Loucy (cell line): Measurements from ENCODE around the gene LONP2.

Source experiments
- H2AFZ ChIP-seq: fragments of 200-600 bp; sonication (generic); 2 replicates; pipeline ENCODE4 v1.6.0; 2016; ENCODE audit warnings: antibody characterized with exemption, mild to moderate bottlenecking, low read length, moderate library complexity
- H3F3A ChIP-seq: fragments of 200-600 bp; 2 replicates; pipeline ENCODE4 v1.6.0; 2016; ENCODE audit warnings: antibody characterized with exemption, low read depth, mild to moderate bottlenecking
- H3K27me3 ChIP-seq: fragments of 200-600 bp; sonication (generic); 2 replicates; pipeline ENCODE4 v1.6.1; 2014; ENCODE audit warnings: low read length, mild to moderate bottlenecking; ENCODE audit not compliant: insufficient read depth, poor library complexity, severe bottlenecking
- H3K36me3 ChIP-seq: fragments of 200-600 bp; sonication (generic); 2 replicates; pipeline ENCODE4 v1.6.1; 2016; ENCODE audit warnings: low read length; ENCODE audit not compliant: insufficient read depth
- H3K4me1 ChIP-seq: fragments of 200-600 bp; sonication (generic); 2 replicates; pipeline ENCODE4 v1.5.1; 2014; ENCODE audit warnings: low read length, mild to moderate bottlenecking; ENCODE audit not compliant: insufficient read depth, poor library complexity, severe bottlenecking
- H3K4me2 ChIP-seq: fragments of 200-600 bp; sonication (generic); 2 replicates; pipeline ENCODE4 v1.6.0; 2014; ENCODE audit warnings: antibody characterized with exemption, low read length, low read depth, mild to moderate bottlenecking; ENCODE audit not compliant: poor library complexity, severe bottlenecking
- H3K4me3 ChIP-seq: fragments of 200-600 bp; sonication (generic); 2 replicates; pipeline ENCODE4 v1.5.1; 2014; ENCODE audit warnings: low read length, mild to moderate bottlenecking, mixed read lengths; ENCODE audit not compliant: poor library complexity, severe bottlenecking
- H3K79me2 ChIP-seq: fragments of 200-600 bp; sonication (generic); 2 replicates; pipeline ENCODE4 v1.6.1; 2014; ENCODE audit warnings: low read length; ENCODE audit not compliant: insufficient read depth
- H3K9ac ChIP-seq: fragments of 200-600 bp; sonication (generic); 2 replicates; pipeline ENCODE4 v1.6.0; 2014; ENCODE audit warnings: mild to moderate bottlenecking, low read depth, low read length, moderate library complexity; ENCODE audit not compliant: poor library complexity, severe bottlenecking
- H3K9me2 ChIP-seq: fragments of 200-600 bp; sonication (generic); replicated peaks from 2 replicates; pipeline ENCODE4 v1.6.1; 2016; ENCODE audit warnings: low read depth, low read length, mixed read lengths
- H3K9me3 ChIP-seq: fragments of 200-600 bp; sonication (generic); 2 replicates; pipeline ENCODE4 v1.6.1; 2014; ENCODE audit warnings: mild to moderate bottlenecking, antibody characterized with exemption, low read length, low read depth; ENCODE audit not compliant: insufficient read depth
- H4K20me1 ChIP-seq: fragments of 200-600 bp; sonication (generic); 2 replicates; pipeline ENCODE4 v1.6.0; 2014; ENCODE audit warnings: antibody characterized with exemption, low read length, mild to moderate bottlenecking; ENCODE audit not compliant: insufficient read depth, poor library complexity, severe bottlenecking
- CTCF ChIP-seq: fragments of 200-600 bp; sonication (generic); conservative IDR thresholded peaks from 2 replicates; pipeline ENCODE4 v1.5.1; 2014; ENCODE audit warnings: mild to moderate bottlenecking, antibody characterized with exemption, low read length
- EZH2phosphoT487 ChIP-seq: fragments of 200-600 bp; IDR thresholded peaks from 2 replicates; pipeline ENCODE4 v1.6.1; 2018; ENCODE audit warnings: antibody characterized with exemption, mild to moderate bottlenecking, moderate library complexity, borderline replicate concordance

Gene LONP2

GRCh38 chr16:48359983-48360382 lies 115.9 kb downstream of the LONP2 start:
- H3K9me3 ChIP-seq, result no peaks in the 10 kb centered on the region
- H3K36me3 ChIP-seq, result peaks cover 35% of the 10 kb centered on the region; the same call in 1 of the 2 replicates
- no peak overlapping the region for H3K4me3 ChIP-seq
- no peaks in the 10 kb centered on the region for H3K9me2 ChIP-seq
- TF ChIP-seq CTCF (no peak), EZH2phosphoT487 (no peak)
- H3K4me2 ChIP-seq, result no peak overlapping the region
- H3K9ac ChIP-seq, result no peak overlapping the region
- H2AFZ ChIP-seq, result no peak overlapping the region
- H3K79me2 ChIP-seq, result peaks cover 99% of the 10 kb centered on the region
- H3K4me1 ChIP-seq, result peaks cover 8% of the 10 kb centered on the region
- peaks cover 79% of the 10 kb centered on the region for H4K20me1 ChIP-seq
- H3K27me3 ChIP-seq, result no peaks in the 10 kb centered on the region
- no peaks in the 10 kb centered on the region for H3F3A ChIP-seq

GRCh38 chr16:48361012-48361411 lies 116.9 kb downstream of the LONP2 start:
- no peaks in the 10 kb centered on the region for H3K9me2 ChIP-seq
- H3K79me2 ChIP-seq, result peaks cover 99% of the 10 kb centered on the region
- H2AFZ ChIP-seq, result no peak overlapping the region
- H3K9me3 ChIP-seq, result no peaks in the 10 kb centered on the region
- no peaks in the 10 kb centered on the region for H3F3A ChIP-seq
- TF ChIP-seq CTCF, result no peak
- TF ChIP-seq EZH2phosphoT487, result no peak
- H3K27me3 ChIP-seq, result no peaks in the 10 kb centered on the region
- H3K4me3 ChIP-seq, result no peak overlapping the region
- H3K36me3 ChIP-seq, result peaks cover 27% of the 10 kb centered on the region; the same call in 1 of the 2 replicates
- H4K20me1 ChIP-seq, result peaks cover 86% of the 10 kb centered on the region
- peaks cover 9% of the 10 kb centered on the region for H3K4me1 ChIP-seq
- H3K4me2 ChIP-seq, result peak overlapping the region; percentile 43
- no peak overlapping the region for H3K9ac ChIP-seq

GRCh38 chr16:48361540-48362144 lies 117.5 kb downstream of the LONP2 start:
- no peak for TF ChIP-seq CTCF
- no peak for TF ChIP-seq EZH2phosphoT487
- Histone ChIP-seq H3K4me3 (no peak overlapping the region), H2AFZ (no peak overlapping the region), H3K79me2 (peaks cover 99% of the 10 kb centered on the region), H3K9me2 (no peaks in the 10 kb centered on the region), H3K4me1 (peaks cover 15% of the 10 kb centered on the region), H3K9me3 (no peaks in the 10 kb centered on the region), H3K9ac (no peak overlapping the region), H3F3A (no peaks in the 10 kb centered on the region), H3K36me3 (peaks cover 23% of the 10 kb centered on the region; the same call in 1 of the 2 replicates), H3K4me2 (peak overlapping the region; percentile 43), H4K20me1 (peaks cover 88% of the 10 kb centered on the region), H3K27me3 (no peaks in the 10 kb centered on the region)
